ENCODE data around the gene WDR33.

The WDR33 gene

GRCh38 chr2:127695491-127696472, 115.2 kb downstream of the WDR33 start:
- CTCF ChIA-PET: interaction anchor here (0.9 to 1.9 kb wide), 2 partner anchors 8 to 105 kb away, joined by 5 to 10 read pairs; no protein-coding TSS in a partner anchor
- Mint-ChIP-seq H3K9me3 (peaks cover 13% of the 10 kb centered on the region), H3K4me1 (peaks cover 7% of the 10 kb centered on the region), H3K36me3 (peaks cover 5% of the 10 kb centered on the region), H3K27ac (no peak overlapping the region), H3K27me3 (peaks cover 12% of the 10 kb centered on the region), H3K4me3 (no peak overlapping the region)
- peak; percentile 73 for DNase-seq

DNA sequence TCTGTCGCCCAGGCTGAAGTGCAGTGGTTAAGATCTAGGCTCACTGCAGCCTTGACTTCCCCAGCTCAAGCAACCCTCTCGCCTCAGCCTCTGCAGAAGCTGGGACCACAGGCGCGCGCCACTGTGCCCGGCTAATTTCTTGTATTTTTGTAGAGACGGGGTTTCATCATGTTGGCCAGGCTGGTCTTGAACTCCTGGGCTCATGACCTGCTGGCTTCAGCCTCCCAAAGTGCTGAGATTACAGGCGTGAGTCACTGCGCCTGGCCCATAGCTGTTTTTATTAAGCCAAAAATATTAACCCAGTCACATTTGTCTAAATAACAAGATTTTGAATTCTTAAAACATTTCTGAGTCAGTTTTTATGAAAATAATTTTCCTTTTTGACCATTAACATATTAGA, 116.0 kb downstream of the WDR33 start:
- no peak overlapping the region for H3K27ac Mint-ChIP-seq
- peaks cover under 1% of the 10 kb centered on the region for H3K4me1 Mint-ChIP-seq
- H3K4me3 Mint-ChIP-seq: no peak overlapping the region
- H3K9me3 Mint-ChIP-seq: peaks cover 18% of the 10 kb centered on the region
- H3K36me3 Mint-ChIP-seq: peaks cover 5% of the 10 kb centered on the region
- CTCF ChIA-PET: interaction anchor here (1.2 kb wide), 1 partner anchor 55 kb away, joined by 4 read pairs; no protein-coding TSS in a partner anchor
- no peak for DNase-seq
- H3K27me3 Mint-ChIP-seq: peaks cover 16% of the 10 kb centered on the region

DNA sequence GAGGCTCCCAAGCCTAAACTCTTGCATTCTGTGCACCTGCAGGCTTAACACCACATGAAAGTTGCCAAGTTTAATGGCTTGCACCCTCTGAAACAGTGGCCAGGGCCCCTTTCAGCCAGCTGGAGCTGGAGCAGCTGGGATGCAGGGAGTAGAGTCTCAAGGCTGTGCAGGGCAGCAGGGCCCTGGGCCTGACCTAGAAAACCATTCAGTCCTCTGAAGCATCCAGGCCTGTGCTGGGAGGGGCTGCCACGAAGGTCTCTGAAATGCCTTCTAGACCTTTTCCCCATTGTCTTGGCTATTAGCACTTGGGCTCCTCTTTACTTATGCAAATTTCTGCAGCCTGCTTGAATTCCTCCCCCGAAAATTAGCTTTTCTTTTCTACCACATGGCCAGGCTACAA, 120.3 kb downstream of the WDR33 start:
- DNase-seq: no peak
- no peak overlapping the region for H3K27ac Mint-ChIP-seq

DNA sequence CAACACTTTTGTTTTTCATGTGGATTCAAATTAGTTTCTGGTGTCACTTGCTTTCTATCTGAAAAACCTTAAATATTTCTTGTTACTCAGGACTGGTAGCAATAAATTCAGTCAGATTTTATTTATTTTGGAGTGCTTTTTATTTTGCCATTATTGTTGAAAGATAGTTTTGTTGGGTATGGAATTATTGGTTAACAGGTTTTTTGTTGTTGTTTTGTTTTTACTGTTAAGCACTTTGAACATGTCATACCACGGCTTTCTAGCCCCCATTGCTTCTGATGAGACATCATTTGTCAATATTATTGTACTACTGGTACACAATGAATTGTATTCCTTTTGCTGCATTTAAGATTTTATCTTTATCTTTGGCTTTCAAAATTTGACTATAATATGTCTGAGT, 122.6 kb downstream of the WDR33 start:
- CTCF ChIA-PET: no interaction called here
- Mint-ChIP-seq H3K9me3 (peaks cover 28% of the 10 kb centered on the region), H3K27me3 (peaks cover 17% of the 10 kb centered on the region), H3K36me3 (peaks cover 5% of the 10 kb centered on the region), H3K4me1 (no peaks in the 10 kb centered on the region), H3K27ac (no peak overlapping the region), H3K4me3 (no peak overlapping the region)
- DNase-seq: no peak

More for the DNA sequence above, 120.3 kb downstream of the WDR33 start:
- peaks cover 5% of the 10 kb centered on the region for H3K36me3 Mint-ChIP-seq
- CTCF ChIA-PET: no interaction called here
- H3K4me3 Mint-ChIP-seq: no peak overlapping the region
- H3K9me3 Mint-ChIP-seq: peaks cover 28% of the 10 kb centered on the region
- peaks cover 7% of the 10 kb centered on the region for H3K27me3 Mint-ChIP-seq
- H3K4me1 Mint-ChIP-seq: no peaks in the 10 kb centered on the region

- H3K27ac Mint-ChIP-seq: no peak overlapping the region
- DNase-seq: no peak
- H3K9me3 Mint-ChIP-seq: peaks cover 15% of the 10 kb centered on the region
- H3K4me3 Mint-ChIP-seq: no peak overlapping the region
- H3K27me3 Mint-ChIP-seq: peaks cover 34% of the 10 kb centered on the region
- H3K4me1 Mint-ChIP-seq: peaks cover 2% of the 10 kb centered on the region
- CTCF ChIA-PET: no interaction called here
- no peaks in the 10 kb centered on the region for H3K36me3 Mint-ChIP-seq
Measured at GRCh38 chr2:127685410-127686080, 125.4 kb downstream of the WDR33 start.

DNA sequence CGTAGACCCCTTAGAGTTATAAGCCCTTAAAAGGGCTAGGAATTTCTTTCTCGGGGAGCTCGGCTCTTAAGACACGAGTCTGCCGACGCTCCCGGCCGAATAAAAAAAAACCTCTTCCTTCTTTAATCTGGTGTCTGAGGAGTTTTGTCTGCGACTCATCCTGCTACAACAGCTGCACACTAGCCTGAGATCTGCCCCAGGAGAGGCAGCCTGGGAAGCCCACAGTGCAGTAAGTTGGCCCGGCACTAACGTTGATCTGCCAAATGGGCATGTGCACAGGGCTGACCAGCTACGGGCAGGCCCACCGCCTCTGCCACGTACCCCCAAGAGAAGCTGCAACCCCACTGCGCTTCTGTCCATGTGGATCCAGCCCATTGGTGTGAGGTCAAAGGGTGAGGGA, 127.2 kb downstream of the WDR33 start:
- no peak for DNase-seq
- Mint-ChIP-seq H3K36me3 (no peaks in the 10 kb centered on the region), H3K4me3 (no peak overlapping the region), H3K4me1 (peaks cover 2% of the 10 kb centered on the region), H3K27ac (no peak overlapping the region), H3K9me3 (peaks cover 3% of the 10 kb centered on the region), H3K27me3 (peaks cover 41% of the 10 kb centered on the region)
- CTCF ChIA-PET: no interaction called here

- Mint-ChIP-seq H3K27ac (no peak overlapping the region), H3K27me3 (peaks cover 48% of the 10 kb centered on the region), H3K4me1 (peaks cover 2% of the 10 kb centered on the region), H3K4me3 (no peak overlapping the region), H3K36me3 (no peaks in the 10 kb centered on the region), H3K9me3 (no peaks in the 10 kb centered on the region)
- DNase-seq: no peak
- CTCF ChIA-PET: interaction anchor here (1.0 kb wide), 1 partner anchor 379 kb away, joined by 3 read pairs; no protein-coding TSS in a partner anchor
Measured at GRCh38 chr2:127683056-127683455, 127.9 kb downstream of the WDR33 start.

- no peak overlapping the region for H3K4me3 Mint-ChIP-seq
- no peak for DNase-seq
- H3K27me3 Mint-ChIP-seq: peaks cover 57% of the 10 kb centered on the region
- H3K27ac Mint-ChIP-seq: no peak overlapping the region
- peaks cover 2% of the 10 kb centered on the region for H3K4me1 Mint-ChIP-seq
- H3K9me3 Mint-ChIP-seq: no peaks in the 10 kb centered on the region
- H3K36me3 Mint-ChIP-seq: no peaks in the 10 kb centered on the region
- CTCF ChIA-PET: interaction anchor here (1.0 kb wide), 1 partner anchor 378 kb away, joined by 3 read pairs; no protein-coding TSS in a partner anchor
Measured at GRCh38 chr2:127681976-127682857, 128.8 kb downstream of the WDR33 start.

GRCh38 chr2:127681288-127681804, 129.6 kb downstream of the WDR33 start:
- Mint-ChIP-seq H3K36me3 (no peaks in the 10 kb centered on the region), H3K9me3 (no peaks in the 10 kb centered on the region), H3K27me3 (peaks cover 65% of the 10 kb centered on the region), H3K27ac (no peak overlapping the region), H3K4me3 (no peak overlapping the region), H3K4me1 (peaks cover 2% of the 10 kb centered on the region)
- CTCF ChIA-PET: no interaction called here
- no peak for DNase-seq

DNA sequence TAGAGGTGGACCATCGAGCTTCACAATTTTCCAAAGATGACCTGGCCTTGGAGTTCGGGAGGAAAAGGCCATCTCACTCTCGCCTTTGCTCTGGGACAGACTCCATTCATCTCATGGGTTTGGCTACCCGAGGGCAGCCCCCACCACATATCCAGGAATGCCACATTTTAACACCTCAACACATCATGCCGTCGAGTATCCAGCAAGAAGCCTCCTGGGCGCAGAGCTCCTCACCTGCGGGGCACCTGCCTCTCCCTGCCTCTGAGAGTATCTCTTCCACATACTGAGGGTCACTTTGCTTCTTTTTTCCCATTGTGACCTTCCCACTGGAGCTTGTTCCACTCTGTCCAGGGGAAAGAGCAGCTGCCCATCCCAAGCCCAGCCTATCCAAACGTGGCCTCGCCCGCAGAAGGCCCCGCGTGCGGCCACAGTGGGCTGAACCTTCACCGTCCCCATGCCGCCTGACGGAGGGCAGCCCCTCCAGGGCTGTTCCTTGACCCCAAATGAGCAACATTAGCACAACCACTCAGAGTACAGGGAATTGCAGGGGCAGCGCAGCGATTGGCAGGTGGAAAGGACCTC, 130.2 kb downstream of the WDR33 start:
- no peak overlapping the region for H3K4me3 Mint-ChIP-seq
- no peak overlapping the region for H3K27ac Mint-ChIP-seq
- no peaks in the 10 kb centered on the region for H3K9me3 Mint-ChIP-seq
- DNase-seq: no peak
- peaks cover 69% of the 10 kb centered on the region for H3K27me3 Mint-ChIP-seq
- H3K4me1 Mint-ChIP-seq: peaks cover 3% of the 10 kb centered on the region
- CTCF ChIA-PET: no interaction called here
- no peaks in the 10 kb centered on the region for H3K36me3 Mint-ChIP-seq

DNA sequence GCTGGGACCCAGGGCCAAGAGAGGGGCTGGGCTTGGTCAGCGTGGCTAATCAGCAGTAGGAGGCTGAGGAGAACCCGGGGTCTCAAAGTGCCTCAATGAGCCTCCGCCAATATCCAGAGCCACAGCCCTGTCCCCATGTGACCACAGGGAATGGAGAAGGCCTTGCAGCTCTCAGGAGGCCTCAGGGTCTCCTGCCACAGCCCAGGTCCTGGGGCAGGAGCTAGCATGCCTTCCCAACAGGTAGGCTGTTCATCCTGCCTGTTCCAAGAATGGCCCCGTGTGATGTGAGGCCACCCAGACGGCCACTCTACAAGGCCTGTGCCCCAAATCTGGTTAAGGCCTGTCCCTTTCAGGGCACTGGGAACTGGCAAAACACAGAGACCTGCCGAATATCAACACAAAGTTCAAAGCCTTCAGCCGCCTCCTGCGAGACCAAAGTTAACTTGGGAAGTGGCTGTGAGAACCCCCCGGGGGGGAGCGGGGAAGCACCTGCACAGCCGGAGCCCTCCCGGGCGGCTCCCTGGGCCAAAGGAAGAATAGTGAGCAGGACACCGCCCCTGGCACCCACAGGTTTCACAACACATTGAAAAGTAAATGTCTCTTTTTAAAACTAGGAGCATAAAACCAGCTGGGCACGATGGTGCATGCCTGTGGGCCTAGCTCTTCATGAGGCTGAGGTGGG, 131.2 kb downstream of the WDR33 start:
- H3K27me3 Mint-ChIP-seq: peaks cover 71% of the 10 kb centered on the region
- no peak for DNase-seq
- H3K36me3 Mint-ChIP-seq: no peaks in the 10 kb centered on the region
- H3K4me1 Mint-ChIP-seq: peaks cover 5% of the 10 kb centered on the region
- CTCF ChIA-PET: no interaction called here
- H3K27ac Mint-ChIP-seq: no peak overlapping the region
- H3K9me3 Mint-ChIP-seq: no peaks in the 10 kb centered on the region
- H3K4me3 Mint-ChIP-seq: no peak overlapping the region

DNA sequence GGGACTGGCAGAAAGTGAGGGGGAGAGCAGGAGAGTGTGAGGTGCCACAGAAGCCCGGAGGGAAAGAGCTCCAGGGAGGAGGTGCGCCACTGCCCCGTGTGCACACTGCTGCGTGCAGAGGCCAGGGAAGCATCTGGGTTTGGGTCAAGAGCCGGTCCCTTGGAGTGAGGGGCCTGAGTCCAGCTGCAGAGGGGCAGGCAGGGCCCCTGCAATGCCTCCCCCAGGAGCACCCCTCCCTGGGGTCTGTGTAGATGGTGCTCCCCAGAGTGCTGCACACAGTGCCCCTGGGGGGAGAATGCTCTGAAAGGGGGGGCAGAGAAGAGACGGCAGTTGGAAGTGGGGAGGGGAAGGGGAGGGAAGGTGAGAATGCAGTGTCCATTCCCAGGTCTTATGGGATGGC, 132.0 kb downstream of the WDR33 start:
- Mint-ChIP-seq H3K9me3 (no peaks in the 10 kb centered on the region), H3K4me1 (peaks cover 11% of the 10 kb centered on the region), H3K27me3 (peaks cover 78% of the 10 kb centered on the region), H3K27ac (no peak overlapping the region), H3K36me3 (no peaks in the 10 kb centered on the region), H3K4me3 (no peak overlapping the region)
- CTCF ChIA-PET: no interaction called here
- DNase-seq: no peak

DNA sequence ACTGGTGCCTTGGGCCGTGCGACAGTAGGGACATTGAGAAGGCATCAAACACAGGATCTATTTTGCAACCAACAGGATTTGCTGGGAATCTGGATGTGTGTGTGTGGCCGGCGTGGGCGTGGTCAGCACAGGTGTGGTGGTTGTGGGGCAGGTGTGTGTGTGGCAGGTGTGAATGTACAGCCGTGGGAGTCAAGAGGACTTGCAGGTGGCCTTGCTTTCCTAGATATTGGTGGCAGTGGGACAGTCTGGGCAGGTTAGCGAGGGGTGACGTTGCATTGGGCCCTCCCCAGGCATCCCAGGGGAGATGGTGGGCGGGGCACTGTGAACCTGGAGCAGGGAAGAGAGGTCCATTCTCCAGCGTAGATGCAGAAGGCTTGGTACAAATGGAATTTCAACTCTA, 132.4 kb downstream of the WDR33 start:
- H3K27ac Mint-ChIP-seq: no peak overlapping the region
- no peak overlapping the region for H3K4me3 Mint-ChIP-seq
- no peak for DNase-seq
- no peaks in the 10 kb centered on the region for H3K9me3 Mint-ChIP-seq
- peaks cover 78% of the 10 kb centered on the region for H3K27me3 Mint-ChIP-seq
- no peaks in the 10 kb centered on the region for H3K36me3 Mint-ChIP-seq
- CTCF ChIA-PET: no interaction called here
- peaks cover 11% of the 10 kb centered on the region for H3K4me1 Mint-ChIP-seq

Measured in activated naive CD4-positive, alpha-beta T cell treated with anti-CD3 and anti-CD28 coated beads, Interleukin-2, amount 10 ng/mL, durations not matched to agents 7 days and 5 days (primary cell).